MM.1S (cell line): ENCODE results near the gene MYO1E.

Experiments used
- DNase-seq: peaks from one replicate; pipeline ENCODE4 v3.0.0-alpha.2; 2015
- H2AFZ ChIP-seq: fragments of 300-600 bp; sonication (generic); 2 replicates; pipeline ENCODE4 v1.6.0; 2016; ENCODE audit warnings: antibody characterized with exemption, low read length
- H3F3A ChIP-seq: fragments of 300-600 bp; sonication (generic); 2 replicates; pipeline ENCODE4 v1.6.1; 2016; ENCODE audit warnings: mild to moderate bottlenecking, antibody characterized with exemption, low read length, moderate library complexity, mixed read lengths; ENCODE audit not compliant: insufficient read depth
- H3K27ac ChIP-seq: fragments of 300-600 bp; sonication (generic); 2 replicates; pipeline ENCODE4 v1.5.1; 2016; ENCODE audit warnings: mild to moderate bottlenecking, low read length
- H3K27me3 ChIP-seq: fragments of 300-600 bp; sonication (generic); replicated peaks from 2 replicates; pipeline ENCODE4 v1.6.0; 2016; ENCODE audit warnings: low read length; ENCODE audit not compliant: insufficient read depth
- H3K36me3 ChIP-seq: fragments of 300-600 bp; sonication (generic); replicated peaks from 2 replicates; pipeline ENCODE4 v1.6.1; 2016; ENCODE audit warnings: mild to moderate bottlenecking, low read length, mixed read lengths; ENCODE audit not compliant: insufficient read depth
- H3K4me1 ChIP-seq: fragments of 300-600 bp; sonication (generic); 2 replicates; pipeline ENCODE4 v1.6.1; 2016; ENCODE audit warnings: low read length, mixed read lengths
- H3K4me2 ChIP-seq: fragments of 300-600 bp; sonication (generic); 2 replicates; pipeline ENCODE4 v1.6.0; 2016; ENCODE audit warnings: low read depth, low read length
- H3K4me3 ChIP-seq: fragments of 300-600 bp; sonication (generic); 2 replicates; pipeline ENCODE4 v1.5.1; 2016; ENCODE audit warnings: low read length, mixed read lengths
- H3K79me2 ChIP-seq: fragments of 300-600 bp; sonication (generic); 2 replicates; pipeline ENCODE4 v1.6.1; 2016; ENCODE audit warnings: mixed run types, low read length, mixed read lengths
- H3K9ac ChIP-seq: fragments of 300-600 bp; sonication (generic); 2 replicates; pipeline ENCODE4 v1.6.1; 2016; ENCODE audit warnings: low read length, mixed read lengths
- H3K9me2 ChIP-seq: fragments of 300-600 bp; sonication (generic); replicated peaks from 2 replicates; pipeline ENCODE4 v1.6.1; 2016; ENCODE audit warnings: mild to moderate bottlenecking, low read length, mixed read lengths; ENCODE audit not compliant: insufficient read depth
- H3K9me3 ChIP-seq: fragments of 300-600 bp; sonication (generic); replicated peaks from 2 replicates; pipeline ENCODE4 v1.6.1; 2016; ENCODE audit warnings: mild to moderate bottlenecking, low read length, mixed read lengths; ENCODE audit not compliant: insufficient read depth
- H4K20me1 ChIP-seq: fragments of 300-600 bp; sonication (generic); 2 replicates; pipeline ENCODE4 v1.6.1; 2016; ENCODE audit warnings: mild to moderate bottlenecking, low read length, moderate library complexity, mixed read lengths; ENCODE audit not compliant: insufficient read depth
- EZH2 ChIP-seq: fragments of 300-600 bp; sonication (generic); optimal IDR thresholded peaks from 2 replicates; pipeline ENCODE3; 2017; ENCODE audit warnings: low read depth, mild to moderate bottlenecking, antibody characterized with exemption, low read length, mixed read lengths
- EZH2phosphoT487 ChIP-seq: fragments of 300-600 bp; sonication (generic); IDR thresholded peaks from 2 replicates; pipeline ENCODE4 v1.6.1; 2018; ENCODE audit warnings: antibody characterized with exemption, low read length
- TF ChIP-seq, protein P1 (sequence below): fragments of 300-600 bp; sonication (generic); IDR thresholded peaks from 2 replicates; pipeline ENCODE4 v1.5.1; 2016; ENCODE audit warnings: antibody characterized with exemption, low read length, mixed read lengths

MYO1E gene

DNA sequence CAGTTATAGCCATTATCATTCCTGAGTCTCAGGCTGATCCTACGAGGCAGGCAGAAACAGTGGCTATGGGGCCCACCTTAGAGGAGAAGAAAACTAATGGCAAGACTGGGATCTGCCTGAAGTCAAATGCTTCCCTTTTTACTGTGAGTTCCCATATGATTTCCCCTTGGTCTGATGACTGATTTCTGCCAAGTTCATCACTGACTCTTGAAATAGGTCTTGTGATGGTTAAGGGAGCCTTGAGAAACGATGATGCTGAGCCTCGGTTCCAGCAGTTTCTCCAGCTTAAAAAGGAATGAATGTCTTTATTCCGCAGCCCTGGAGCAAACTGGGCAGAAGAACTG lies 195.4 kb downstream of the MYO1E start:
- no peaks in the 10 kb centered on the region for H4K20me1 ChIP-seq
- no peak overlapping the region for H3K27ac ChIP-seq
- no peaks in the 10 kb centered on the region for H3K4me1 ChIP-seq
- no peaks in the 10 kb centered on the region for H3F3A ChIP-seq
- no peak overlapping the region for H3K4me2 ChIP-seq
- H3K9me3 ChIP-seq, result no peaks in the 10 kb centered on the region; the same call in 1 of the 2 replicates
- no peak overlapping the region for H2AFZ ChIP-seq
- no peaks in the 10 kb centered on the region for H3K27me3 ChIP-seq
- H3K9ac ChIP-seq, result no peak overlapping the region
- DNase-seq, result no peak
- no peak overlapping the region for H3K4me3 ChIP-seq
- no peaks in the 10 kb centered on the region for H3K9me2 ChIP-seq
- H3K79me2 ChIP-seq, result no peaks in the 10 kb centered on the region
- no peaks in the 10 kb centered on the region for H3K36me3 ChIP-seq
- TF ChIP-seq EZH2 (no peak), EZH2phosphoT487 (no peak)
- TF ChIP-seq, protein P1, sequence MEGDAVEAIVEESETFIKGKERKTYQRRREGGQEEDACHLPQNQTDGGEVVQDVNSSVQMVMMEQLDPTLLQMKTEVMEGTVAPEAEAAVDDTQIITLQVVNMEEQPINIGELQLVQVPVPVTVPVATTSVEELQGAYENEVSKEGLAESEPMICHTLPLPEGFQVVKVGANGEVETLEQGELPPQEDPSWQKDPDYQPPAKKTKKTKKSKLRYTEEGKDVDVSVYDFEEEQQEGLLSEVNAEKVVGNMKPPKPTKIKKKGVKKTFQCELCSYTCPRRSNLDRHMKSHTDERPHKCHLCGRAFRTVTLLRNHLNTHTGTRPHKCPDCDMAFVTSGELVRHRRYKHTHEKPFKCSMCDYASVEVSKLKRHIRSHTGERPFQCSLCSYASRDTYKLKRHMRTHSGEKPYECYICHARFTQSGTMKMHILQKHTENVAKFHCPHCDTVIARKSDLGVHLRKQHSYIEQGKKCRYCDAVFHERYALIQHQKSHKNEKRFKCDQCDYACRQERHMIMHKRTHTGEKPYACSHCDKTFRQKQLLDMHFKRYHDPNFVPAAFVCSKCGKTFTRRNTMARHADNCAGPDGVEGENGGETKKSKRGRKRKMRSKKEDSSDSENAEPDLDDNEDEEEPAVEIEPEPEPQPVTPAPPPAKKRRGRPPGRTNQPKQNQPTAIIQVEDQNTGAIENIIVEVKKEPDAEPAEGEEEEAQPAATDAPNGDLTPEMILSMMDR, result no peak

DNA sequence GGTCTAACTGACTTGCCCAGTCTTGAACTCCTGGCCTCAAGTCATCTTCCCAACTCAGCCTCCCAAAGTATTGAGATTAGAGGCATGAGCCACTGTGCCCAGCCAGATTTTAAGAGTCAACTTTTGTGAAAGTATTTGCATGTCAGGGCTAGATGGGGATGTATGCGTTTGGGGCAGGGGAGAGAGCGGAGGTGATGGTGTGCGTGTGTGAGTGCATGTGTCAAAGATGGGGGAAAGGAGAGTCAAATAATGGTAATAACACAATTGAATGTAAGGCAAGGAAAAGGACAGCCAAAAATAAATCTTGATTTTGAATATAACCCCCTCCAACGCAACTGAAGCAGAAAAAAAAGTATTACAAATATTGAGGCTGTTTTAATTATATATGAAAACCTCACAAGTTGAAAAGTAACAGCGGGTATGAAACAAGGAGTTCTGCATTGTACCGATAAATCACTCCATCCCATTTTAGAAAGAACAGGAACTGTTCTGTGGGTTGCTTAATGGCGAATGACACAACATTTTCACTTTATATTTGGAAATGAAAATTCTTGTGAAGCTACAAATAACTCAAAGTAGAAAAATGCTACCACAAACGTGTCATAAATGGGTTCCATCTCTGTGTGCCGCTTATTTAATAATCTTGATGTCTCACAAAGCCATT lies 195.9 kb downstream of the MYO1E start:
- H3K9ac ChIP-seq, result no peak overlapping the region
- H3K27ac ChIP-seq, result no peak overlapping the region
- no peaks in the 10 kb centered on the region for H3K4me1 ChIP-seq
- H4K20me1 ChIP-seq, result no peaks in the 10 kb centered on the region
- no peaks in the 10 kb centered on the region for H3K36me3 ChIP-seq
- no peaks in the 10 kb centered on the region for H3K79me2 ChIP-seq
- H3K9me2 ChIP-seq, result no peaks in the 10 kb centered on the region
- no peak overlapping the region for H2AFZ ChIP-seq
- no peaks in the 10 kb centered on the region; the same call in 1 of the 2 replicates for H3K9me3 ChIP-seq
- H3K4me2 ChIP-seq, result no peak overlapping the region
- no peaks in the 10 kb centered on the region for H3F3A ChIP-seq
- TF ChIP-seq EZH2phosphoT487 (no peak), EZH2 (no peak)
- TF ChIP-seq, protein P1, result no peak
- H3K27me3 ChIP-seq, result no peaks in the 10 kb centered on the region
- no peak for DNase-seq
- H3K4me3 ChIP-seq, result no peak overlapping the region

DNA sequence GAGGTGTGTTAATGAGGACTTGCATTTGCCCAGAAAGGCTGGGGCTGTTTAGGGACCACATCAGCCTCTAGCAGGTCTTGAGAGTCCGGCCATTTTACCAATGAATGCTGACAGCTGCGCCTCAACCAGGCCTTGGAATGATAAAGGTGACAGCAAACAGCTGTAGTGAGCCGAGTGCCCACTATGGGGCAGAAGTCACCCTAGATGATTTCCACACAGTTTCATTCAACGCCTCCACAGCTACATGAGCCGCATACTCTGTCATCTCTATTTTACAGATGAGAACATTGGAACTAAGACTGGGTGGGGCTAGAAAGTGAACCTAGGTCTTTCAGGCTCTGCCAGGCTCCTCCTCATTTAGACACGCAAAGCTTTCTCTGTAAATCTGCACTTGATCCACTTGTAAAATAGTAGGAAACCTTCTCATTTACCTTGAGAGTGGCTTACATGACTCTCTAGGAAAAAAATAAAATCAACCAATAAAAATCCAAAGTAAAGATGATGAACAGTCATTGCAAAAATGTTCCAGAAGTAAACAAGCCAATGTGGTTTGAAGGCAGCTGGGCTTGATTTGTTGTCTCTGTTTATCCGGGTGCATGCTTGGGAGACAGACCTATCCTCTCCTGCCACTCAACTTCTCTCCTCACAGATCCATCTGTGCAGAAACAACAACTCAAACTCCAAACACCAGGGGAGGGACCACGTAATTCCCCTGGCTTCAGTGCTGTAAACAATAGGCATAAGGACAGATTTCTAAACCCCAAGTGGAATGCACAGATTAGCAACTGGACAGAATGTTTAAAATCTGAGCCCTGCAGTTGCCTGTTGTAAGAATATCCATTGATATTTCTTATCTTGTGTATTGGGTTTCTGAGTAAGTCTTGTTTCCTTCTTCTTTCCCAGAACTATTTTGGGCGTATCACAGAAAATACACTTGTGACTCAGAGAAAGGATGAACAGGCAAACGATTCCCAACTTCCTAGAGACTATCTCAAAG lies 197.5 kb downstream of the MYO1E start:
- no peak overlapping the region for H2AFZ ChIP-seq
- no peaks in the 10 kb centered on the region for H3K27me3 ChIP-seq
- H3K4me3 ChIP-seq, result no peak overlapping the region
- H3K27ac ChIP-seq, result no peak overlapping the region
- H3K4me1 ChIP-seq, result no peaks in the 10 kb centered on the region
- no peak overlapping the region for H3K9ac ChIP-seq
- H3F3A ChIP-seq, result no peaks in the 10 kb centered on the region
- TF ChIP-seq EZH2 (no peak), EZH2phosphoT487 (no peak)
- TF ChIP-seq, protein P1, result peak; percentile 53
- H3K79me2 ChIP-seq, result no peaks in the 10 kb centered on the region
- H3K9me2 ChIP-seq, result no peaks in the 10 kb centered on the region
- no peaks in the 10 kb centered on the region for H4K20me1 ChIP-seq
- no peaks in the 10 kb centered on the region for H3K36me3 ChIP-seq
- peak; percentile 19 for DNase-seq
- H3K9me3 ChIP-seq, result no peaks in the 10 kb centered on the region
- H3K4me2 ChIP-seq, result no peak overlapping the region
